Measurements from ENCODE around the gene HPDL.

HPDL gene

DNA sequence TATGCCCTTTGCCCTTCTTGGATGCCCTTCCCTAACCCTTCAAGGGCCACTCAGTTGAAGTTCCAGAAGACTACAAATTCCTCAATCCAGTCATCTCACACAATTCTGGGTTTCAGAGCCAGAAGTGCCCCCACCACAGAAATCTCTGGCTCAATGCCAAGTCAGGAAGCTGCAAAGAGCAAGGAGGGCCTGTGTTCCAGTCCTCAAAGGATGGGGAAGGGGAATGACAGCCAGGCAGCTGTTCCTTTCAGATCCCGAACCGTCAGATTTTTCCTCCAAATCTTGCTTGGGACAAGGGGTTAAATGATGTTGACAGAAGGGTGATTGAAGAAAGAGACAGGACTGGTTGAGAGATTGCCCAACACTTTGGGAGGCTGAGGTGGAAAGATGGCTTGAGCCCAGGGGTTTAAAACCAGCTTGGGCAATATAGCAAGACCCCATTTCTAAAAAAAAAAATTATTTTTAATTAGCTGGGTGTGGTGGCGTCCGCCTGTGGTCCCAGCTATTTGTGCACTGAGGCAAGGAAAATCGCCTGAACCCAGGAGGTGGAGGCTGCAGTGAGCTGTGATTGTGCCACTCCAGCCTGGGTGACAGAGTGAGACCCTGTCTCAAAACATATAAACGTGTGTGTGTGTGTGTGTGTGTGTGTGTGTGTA, 716 bp upstream of the HPDL start:
- no peak for DNase-seq

DNA sequence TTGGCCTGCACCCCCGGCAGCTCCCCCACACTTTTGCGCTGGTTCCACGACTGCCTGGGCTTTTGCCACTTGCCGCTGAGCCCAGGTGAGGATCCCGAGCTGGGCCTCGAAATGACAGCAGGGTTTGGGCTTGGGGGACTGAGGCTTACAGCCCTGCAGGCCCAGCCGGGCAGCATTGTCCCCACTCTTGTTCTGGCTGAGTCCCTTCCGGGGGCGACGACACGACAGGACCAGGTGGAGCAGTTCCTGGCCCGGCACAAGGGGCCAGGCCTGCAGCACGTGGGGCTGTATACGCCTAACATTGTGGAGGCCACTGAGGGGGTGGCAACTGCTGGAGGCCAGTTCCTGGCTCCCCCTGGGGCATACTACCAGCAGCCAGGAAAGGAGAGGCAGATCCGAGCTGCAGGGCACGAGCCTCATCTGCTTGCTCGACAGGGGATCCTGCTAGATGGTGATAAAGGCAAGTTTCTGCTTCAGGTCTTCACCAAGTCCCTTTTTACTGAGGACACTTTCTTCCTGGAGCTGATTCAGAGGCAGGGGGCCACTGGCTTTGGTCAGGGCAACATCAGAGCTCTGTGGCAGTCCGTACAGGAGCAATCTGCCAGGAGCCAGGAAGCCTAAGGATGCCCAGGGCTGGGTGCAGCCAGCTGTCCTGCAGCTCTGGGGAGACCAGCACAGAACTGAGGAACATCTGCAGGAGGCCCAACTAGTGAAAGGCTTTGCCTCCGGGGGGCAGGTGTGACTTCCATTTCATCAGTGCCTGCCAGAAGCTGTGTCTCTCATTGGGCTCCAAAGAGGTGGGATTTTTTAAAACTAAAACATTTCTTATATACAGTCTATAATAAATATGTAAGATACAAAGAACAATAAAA, 1.2 kb downstream of the HPDL start:
- DNase-seq = no peak

DNA sequence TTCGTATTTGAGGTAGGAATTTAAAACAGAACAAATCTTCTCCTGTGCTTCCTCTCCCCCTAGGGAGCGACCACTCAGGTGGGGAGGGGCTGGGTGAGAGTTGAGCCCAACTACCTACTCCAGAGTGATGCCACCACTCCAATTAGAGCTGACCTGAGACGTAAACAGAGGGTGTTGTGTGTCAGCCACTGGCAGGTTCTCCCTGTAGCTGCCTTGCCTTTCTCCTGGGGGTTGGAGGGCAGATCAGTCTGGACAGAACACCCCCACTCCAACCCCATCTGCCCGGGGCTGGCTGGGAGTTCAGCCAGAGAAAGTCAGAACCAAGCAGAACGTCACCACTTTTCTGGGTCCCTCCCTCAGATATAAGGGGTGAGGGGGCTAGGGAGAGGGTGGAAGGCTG, 2.0 kb downstream of the HPDL start:
- no peak for DNase-seq

DNA sequence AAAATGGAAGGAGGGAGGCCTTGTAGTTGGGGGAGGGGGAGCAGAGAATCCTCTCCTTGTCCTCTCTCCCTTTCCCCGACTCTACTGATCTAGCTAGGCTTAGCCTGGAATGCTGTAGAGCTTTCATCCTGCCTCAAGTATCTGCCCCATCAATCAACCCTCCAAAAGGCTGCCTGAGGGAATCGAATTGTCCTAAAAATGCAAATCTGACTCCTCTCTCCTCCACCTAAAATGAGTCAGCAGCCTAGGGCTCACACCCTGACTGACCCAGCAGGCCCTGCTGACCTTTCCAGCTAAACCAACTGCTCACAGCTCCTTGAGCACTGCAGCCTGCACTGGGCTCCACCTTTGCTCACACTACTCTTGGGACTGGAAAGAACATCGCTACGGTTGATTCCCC, 2.8 kb downstream of the HPDL start:
- DNase-seq = no peak

DNA sequence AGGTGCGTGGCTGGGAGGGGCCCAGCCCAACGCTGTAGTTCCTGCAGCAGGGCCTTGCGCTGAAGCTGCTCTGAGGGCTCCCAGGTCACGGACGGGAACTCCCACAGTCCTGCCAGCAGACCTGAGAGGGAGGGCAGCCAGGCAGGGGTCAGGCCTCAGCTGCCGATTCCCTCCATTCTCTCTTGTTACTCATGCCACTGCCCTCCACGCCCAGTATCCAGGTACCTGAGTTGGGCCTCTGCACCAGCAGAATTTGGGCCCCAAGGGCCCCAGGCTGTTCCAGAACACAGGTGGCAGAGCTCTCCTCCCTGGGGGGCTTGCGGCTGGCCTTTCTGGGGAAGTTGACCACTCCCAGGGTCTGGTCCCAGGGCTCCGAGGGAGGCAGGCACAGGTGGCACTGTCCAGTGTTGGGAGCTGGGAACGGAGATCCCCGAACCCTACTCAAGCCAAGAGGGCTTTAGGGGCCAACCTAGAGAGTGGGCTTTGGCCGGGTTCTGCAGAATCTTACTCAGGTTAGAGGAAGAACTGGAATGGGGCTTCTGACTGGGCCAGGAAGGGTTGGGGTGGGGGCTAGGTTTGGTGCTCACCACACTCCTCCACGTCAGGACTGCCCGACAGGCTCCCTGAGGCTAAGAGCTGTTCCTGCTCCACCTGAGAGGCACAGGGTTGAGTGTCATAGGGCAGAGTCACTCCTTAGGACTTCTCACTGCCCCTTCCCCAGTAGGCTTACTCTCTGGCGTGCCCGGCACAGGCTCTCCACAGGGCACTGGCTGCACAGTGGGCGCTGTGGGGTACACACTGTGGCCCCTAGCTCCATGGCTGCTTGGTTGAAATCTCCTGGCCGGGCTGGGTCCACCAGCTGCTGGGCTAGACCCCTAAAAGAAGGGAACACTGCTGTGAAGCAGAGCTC, 5.0 kb downstream of the HPDL start:
- DNase-seq = no peak

DNA sequence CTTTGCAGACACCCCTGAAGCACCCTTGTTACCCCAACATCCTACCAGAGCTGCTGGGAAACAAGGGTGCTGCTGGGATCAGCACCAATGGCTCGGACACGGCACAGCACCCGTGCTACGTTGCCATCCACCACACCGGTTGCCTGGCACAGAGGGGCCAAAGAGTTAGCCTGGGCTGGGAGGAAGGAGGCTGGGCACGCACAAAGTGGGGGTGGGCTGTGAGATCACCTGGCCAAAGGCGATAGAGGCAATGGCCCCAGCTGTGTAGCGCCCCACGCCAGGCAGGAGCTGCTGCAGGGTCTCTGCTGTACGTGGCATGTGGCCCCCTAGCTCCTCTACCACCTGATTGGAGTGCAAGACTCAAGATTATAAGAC, 5.6 kb downstream of the HPDL start:
- no peak for DNase-seq

DNA sequence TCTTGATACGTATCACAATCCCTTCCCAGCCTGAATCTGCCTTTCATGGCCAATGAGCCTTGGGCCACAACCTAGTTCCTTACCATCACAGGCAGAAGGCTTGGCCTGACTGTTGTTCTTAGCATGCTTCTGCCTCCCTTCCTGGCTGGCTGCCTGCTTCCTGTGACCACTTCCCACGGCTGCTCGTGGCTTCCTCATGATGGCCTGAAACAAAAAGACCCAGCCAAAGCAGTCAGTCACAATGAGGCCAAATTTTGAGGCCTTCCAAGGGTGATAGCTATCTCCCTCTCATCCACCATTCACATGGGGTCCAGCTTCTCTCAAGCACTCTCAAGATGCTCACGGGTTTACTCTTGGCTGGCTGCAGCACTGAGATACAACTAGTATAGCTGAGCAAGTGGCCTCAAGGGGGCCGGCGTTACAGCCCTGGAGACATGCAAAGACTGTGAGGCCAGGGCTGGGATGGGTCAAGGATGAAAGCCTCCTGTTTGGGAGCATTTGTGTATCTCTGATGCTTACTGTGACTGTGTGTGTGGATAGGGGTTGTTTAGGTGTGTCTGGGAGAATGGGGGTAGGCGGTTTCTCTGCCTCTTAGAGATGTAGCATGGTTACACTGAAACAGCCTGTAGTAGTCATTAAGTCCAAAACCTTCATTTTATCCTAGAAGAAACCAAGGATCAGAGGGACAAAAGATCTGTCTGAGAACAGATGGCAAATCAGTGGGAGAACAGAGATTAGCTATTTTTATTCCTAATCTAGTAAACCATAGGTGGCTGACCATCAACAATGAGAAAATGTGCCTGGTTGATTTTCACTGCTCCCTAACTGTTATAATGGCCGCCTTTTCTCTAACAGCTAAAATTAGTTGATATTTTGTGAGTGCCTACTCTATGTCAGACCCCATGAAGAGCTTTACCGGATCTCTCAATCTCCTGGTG, 7.9 kb downstream of the HPDL start:
- no peak for DNase-seq

DNA sequence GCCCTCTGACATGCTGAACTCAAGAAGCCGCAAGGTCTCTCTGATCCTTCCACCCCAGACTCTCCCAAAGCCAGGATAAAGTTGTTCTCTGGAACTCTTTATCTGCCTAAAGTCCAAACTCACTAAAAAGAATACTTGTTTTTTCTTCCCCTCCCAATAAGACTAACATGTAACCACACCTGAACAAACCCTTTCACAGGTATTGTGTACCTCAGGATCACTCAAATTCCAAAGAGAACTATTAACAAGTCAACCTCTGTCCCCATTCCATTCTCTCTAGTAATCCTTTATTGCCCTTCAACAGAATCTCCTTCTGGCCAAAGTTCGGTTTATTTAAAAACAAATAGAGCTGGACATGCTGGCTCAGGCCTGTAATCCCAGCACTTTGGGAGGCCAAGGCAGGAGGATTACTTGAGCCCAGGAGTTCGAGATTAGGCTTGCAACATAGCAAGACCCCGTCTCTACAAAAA, 9.2 kb downstream of the HPDL start:
- DNase-seq = no peak

DNA sequence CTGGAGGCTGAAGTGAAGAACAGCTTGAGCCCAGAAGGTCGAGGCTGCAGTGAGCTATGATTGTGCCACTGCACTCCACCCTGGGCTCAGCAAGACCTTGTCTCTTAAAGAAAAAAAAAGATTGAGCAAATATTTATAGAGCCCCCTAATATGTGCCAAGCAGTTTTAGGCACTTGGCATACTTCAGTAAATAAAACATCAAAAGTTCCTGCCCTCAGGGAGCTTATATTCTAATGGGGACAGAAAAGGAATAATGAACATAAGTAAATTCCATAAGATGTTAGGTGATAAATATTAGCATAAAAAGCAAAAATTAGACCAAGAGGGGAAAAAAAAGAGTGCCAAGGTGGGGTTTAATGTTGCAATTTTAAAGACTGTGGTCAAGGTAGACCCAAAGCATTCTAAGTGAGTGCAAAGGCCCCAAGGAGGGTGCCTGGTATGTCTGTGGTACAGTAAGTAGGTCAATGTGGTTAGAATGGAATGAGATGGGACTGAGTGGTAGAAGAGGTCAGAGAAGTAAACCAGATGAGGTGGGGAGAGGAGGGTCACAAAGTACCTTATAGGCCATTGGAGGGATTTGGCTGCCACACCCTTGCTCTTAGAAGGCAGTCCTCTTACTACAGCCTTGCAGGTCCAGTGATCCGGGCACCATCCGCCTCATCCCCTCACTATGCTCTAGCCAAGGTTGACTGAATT, 11.1 kb downstream of the HPDL start:
- DNase-seq = no peak

DNA sequence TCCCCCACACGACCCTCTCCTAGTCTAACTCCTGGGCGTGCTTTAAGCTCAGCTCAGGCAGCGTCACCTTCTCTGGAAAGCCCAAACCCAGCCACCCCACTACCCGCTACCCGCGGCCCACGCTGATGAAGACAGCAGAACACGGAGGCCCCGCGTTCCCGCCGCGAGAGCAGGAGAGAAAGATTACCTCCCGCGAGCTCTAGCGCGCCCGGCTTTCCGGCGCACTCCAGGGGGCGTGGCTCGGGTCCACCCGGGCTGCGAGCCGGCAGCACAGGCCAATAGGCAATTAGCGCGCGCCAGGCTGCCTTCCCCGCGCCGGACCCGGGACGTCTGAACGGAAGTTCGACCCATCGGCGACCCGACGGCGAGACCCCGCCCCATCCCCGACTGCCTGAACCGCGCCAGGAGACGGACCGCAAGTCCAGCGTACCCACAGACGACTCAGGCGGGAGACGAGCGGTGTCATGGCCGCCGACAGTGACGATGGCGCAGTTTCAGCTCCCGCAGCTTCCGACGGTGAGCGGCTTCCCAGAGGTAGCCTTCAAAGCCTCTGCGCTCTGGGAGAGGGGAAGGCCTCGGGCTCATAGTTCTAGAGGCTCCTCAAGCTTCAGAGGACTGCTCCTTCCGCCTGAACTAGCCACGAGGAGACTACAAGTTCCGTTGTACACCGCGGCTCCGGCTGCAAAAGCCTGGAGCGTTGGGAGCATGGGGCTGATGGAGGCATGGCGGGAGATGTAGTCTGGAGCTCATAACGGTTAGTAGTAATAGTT, 13.3 kb downstream of the HPDL start, which contains the start of the genes MUTYH and TOE1:
MUTYH (minus strand) TSS at position 652 of the 770 bp plus-strand sequence. CDS start 5,935 bp downstream, outside the sequence.
TOE1 (plus strand) TSS at position 382 of the 770 bp plus-strand sequence; CDS start at position 465, 83 bp downstream.
- peak; percentile 65 for DNase-seq

DNA sequence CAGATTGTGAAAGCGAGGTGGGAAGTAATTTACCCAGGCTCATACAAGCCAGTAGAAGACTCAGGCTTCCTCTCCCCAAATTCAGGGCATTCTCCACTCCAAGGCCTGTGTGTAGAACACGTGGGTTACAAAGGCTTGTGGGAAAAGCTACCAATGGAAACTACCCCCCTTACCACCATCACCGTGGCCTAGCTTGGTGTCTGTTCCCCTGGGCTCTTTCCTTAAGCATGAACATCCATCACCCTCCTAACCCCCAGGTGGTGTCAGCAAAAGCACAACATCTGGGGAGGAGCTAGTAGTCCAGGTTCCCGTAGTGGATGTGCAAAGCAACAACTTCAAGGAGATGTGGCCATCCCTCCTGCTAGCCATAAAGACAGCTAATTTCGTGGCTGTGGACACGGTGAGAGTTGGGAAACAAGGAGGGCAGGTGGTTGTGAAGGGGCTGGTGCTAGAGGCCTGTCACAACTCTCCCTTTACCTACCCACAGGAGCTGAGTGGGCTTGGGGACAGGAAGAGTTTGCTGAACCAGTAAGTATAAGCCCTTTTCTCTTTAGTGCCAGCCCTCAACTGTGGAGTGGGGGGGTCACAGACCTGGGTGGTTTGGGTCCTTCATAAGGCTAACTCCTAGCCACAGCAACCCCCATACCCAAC, 14.2 kb downstream of the HPDL start:
- DNase-seq = no peak

DNA sequence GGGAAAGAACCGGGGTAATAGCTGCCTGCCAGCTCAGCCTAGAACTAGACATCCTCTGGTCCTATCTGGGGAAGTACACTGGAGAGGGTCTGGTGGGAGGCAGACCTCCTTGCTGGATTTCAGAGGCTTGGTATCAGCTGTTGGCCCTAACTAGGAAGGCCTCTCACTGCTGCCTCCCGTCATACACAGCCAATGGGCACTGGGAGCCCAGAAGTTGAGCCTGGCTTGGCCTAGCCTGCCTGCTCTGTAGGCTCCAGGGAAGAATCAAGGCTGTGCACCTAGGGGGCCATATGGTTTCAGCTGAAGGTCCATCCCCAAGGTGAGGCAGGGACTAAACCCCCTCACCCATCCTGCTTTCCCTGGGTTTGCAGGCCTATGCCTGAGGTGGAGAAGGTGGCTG, 17.8 kb downstream of the HPDL start:
- no peak for DNase-seq

DNA sequence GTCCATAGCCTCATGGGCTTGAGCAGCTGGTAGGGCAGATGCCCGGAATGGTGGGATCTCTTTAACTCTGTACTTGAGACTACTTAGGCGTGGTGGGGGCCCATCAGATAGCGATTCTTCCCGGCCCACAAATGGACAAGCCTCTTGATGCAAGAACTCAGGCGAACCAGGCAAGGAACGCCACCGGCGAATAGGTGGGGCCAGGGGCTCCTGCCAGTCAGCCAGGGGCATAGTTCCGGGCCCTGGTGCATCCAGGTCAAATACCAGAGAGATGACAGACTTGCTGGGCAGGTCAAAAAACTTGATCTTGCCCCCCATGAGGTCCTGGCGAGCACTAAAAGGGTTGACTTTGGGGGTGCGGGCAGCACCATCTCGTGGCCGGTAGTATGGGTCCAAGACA, 18.3 kb downstream of the HPDL start:
- DNase-seq = no peak

DNA sequence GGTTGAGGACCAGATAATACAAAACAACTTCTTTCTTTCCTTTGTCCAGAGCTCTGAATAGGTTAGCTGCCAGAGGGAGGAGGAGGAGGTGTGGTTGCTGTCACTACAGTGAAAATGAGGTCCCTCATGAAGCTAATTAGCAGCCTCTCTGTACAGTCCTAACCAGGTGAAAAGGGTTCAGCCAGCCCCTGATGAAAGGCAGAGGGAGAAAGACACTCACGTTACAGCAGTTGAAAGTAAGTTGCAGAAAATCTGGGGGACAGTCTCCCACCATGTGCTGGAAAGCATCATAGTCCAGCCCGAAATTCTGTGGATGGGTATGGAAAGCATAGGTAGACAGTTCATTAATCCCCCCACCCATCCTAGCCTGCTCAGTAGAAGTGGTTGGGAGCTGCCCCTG, 19.8 kb downstream of the HPDL start:
- DNase-seq = no peak

DNA sequence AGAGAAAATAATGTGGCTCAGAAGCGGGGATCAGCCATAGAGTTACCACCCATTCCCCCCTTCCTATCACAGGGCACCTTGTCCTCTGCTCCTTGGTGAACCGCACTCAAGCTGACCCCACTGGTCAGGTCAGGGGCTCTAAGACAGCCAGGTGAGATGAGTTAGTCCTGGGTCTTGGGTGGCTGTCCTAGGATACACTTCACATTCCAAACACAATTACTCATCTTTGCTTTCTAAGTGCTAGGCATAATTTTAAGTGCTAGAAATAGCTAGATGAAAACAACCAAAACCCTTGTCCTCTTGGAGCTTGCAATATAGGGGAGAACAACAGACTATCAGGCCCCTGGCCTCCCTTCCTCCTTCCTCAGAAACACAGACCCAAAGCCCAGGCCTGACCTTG, 21.3 kb downstream of the HPDL start:
- DNase-seq = no peak

DNA sequence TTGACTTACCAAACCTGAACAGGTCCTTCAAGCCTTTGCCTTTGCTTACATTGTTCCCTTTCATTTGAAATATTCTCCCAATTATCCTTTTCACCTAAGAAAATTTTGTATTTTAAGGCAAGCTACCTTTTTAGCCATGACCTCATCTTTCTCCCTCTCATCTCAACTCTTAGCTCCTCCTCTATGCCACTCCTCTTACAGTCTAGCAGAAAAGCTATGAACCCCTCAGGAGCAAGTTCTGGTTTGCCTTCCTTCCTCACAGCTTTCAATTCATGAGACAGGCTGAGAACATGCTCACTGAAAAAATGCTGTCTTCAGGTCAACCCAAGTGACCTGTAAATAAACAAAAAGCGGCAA, 21.9 kb downstream of the HPDL start:
- DNase-seq = no peak

DNA sequence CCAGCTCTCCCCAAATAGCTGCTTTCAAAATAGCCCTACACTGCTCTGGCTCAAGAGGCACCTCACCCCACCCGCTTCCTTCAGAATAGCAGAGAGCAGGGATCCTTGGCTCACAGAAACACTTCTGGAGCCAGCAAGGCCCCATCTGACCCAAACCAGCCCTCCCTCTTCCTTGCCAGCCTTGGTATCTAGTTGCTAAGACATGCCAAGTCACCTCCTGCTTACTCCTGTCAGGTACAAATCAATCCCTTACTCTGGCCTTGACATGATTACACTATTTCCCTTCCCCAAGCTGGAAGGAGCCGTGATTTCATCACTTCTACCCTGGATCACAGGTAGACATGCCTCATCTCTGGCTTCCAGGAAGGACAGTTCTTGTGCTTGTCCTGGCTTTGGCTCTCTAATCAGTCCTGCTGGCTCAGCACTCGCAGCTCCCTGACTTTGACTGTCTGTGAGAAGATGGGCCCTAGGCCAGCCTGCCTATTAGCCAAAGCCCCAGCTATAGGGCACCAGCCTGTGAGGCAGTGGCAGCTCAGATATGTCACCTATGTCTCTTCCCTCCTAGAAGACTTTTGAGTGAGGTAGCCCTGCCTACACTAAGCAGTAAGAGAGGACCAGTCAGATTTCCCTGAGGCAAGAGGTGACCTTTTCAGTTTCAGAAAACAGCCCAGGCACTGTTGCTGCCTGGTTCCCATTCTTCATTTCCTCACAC, 22.4 kb downstream of the HPDL start:
- no peak for DNase-seq

DNA sequence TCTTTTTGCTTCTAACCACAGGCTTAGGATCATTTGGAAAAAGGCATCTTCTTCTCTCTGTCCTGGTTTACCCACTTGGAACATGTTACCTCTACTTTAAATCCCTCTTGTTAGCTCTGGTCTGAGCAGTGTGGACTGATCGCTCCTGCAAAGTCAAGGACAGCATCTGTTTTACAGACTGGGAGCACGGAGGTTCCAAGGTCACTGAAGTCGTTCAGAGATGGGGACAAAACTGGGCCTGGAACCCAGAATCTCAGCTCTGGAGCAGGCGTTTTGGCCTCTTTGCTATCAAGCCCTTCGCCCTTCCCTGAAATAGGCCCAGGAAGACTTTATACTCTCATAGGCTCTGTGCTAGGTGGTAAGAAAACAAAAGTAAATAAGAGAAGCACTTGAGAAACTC, 24.8 kb downstream of the HPDL start:
- DNase-seq = no peak

DNA sequence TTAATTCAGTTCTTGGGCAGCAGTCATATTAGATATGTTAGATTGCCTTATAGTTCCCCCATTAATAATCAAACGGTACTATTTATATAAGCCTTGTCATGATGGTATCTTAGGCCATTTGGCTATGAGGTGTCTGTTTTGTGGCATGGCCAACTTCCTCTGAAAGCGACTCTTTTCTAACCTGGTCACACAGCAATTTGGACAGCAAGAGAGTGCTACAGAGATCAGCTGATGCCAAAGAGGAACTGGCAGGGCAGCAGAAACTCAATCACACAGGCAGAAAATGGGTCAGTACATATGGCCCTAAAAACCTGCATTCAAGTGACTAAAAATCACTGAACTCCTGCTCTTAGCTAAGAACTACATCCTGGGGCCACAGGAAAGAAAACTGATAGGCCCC, 27.0 kb downstream of the HPDL start:
- DNase-seq = no peak
